Transverse colon (tissue), 4 donors: ENCODE data around the gene TMEM30B. TPM values are rescaled to one million over a fixed set of nuclear protein-coding genes. Genes with fewer than 3 reads are reported as not detected.

Experiments
- DNase-seq: peaks from one replicate; pipeline ENCODE4 v3.0.0-alpha.2; 2019
- H3K27ac ChIP-seq, 4 donors: fragments of 200-600 bp; sonication (generic); 2 replicates each; pipeline ENCODE4 v1.5.1; 2016 to 2018; ENCODE audit warnings: inconsistent platforms in 4 of 4
- H3K27me3 ChIP-seq: fragments of 200-600 bp; sonication (generic); 2 replicates; pipeline ENCODE4 v1.5.1; 2017; ENCODE audit warnings: inconsistent platforms
- H3K36me3 ChIP-seq, 4 donors: fragments of 200-600 bp; sonication (generic); 2 replicates each; pipeline ENCODE4 v1.5.1; 2017 to 2019; ENCODE audit warnings: inconsistent platforms in 4 of 4
- H3K4me1 ChIP-seq, 4 donors: fragments of 200-600 bp; sonication (generic); 2 replicates each; pipeline ENCODE4 v1.5.1; 2017 to 2020; ENCODE audit warnings: inconsistent platforms in 4 of 4
- H3K4me3 ChIP-seq, 4 donors: fragments of 200-600 bp; sonication (generic); 1 replicate in 1 of 4; 2 replicates in 3 of 4; pipeline versions ENCODE4 v1.5.1 to v1.6.1; 2017 to 2019; ENCODE audit warnings: inconsistent platforms in 4 of 4
- H3K9me3 ChIP-seq, 2 donors: fragments of 200-600 bp; sonication (generic); 2 replicates each; pipeline ENCODE4 v1.5.1; 2017 to 2019; ENCODE audit warnings: inconsistent platforms in 2 of 2
- EP300 ChIP-seq: sonication (generic); formaldehyde crosslinking; IDR thresholded peaks from one replicate; pipeline ENCODE4 v1.6.1; 2017; ENCODE audit warnings: antibody characterized with exemption, low read depth
- POLR2A ChIP-seq: fragments of 450-650 bp; IDR thresholded peaks from one replicate; pipeline ENCODE4 v1.6.1; 2016; ENCODE audit warnings: antibody characterized with exemption, mild to moderate bottlenecking, moderate library complexity
- POLR2AphosphoS5 ChIP-seq, 3 donors: sonication (generic); formaldehyde crosslinking; IDR thresholded peaks; one replicate each; pipeline ENCODE4 v1.6.1; 2016; ENCODE audit warnings: antibody characterized with exemption in 3 of 3
- WGBS, 2 donors: methylation state at CpG; one replicate each; pipeline ENCODE4 v1.1.5; 2018; ENCODE audit warnings: low coverage in 1 of 2; 5-methylcytosine and 5-hydroxymethylcytosine counted together
- in situ Hi-C, 4 donors: fragments of 200-750 bp; cut with MboI; loops; one replicate each; pipeline versions ENCODE4 v1.15.0 to v1.15.1; 2017; ENCODE audit warnings: low sequenced_read_pairs in 3 of 4, low pct_ligation_motif_present in 1 of 4, low pct_unique_long_range_greater_than_20kb in 1 of 4
- intact Hi-C: fragments of 100-400 bp; cut with DNase I; formaldehyde crosslinking; loops from one replicate; pipeline ENCODE4 v1.15.1; 2023; ENCODE audit warnings: low total_unique reads
- total RNA-seq, 4 donors: library from RNA; depleted of rRNA; stranded (reverse); fragments of >200 nt; gene quantifications; one replicate each; pipeline ENCODE4 v1.1.0, GENCODE V29; 2016
- TF ChIP-seq, protein P1 (sequence below), 5 experiments: fragments of 200-600 bp in 3 of 5; fragments of 450-650 bp in 2 of 5; sonication (generic) in 3 of 5; IDR thresholded peaks; 1 replicate in 2 of 5; 2 replicates in 3 of 5; pipeline ENCODE4 v1.5.1; 2016 to 2017; ENCODE audit warnings: antibody characterized with exemption in 5 of 5, inconsistent platforms in 3 of 5, mild to moderate bottlenecking in 2 of 5, moderate library complexity in 1 of 5

The TMEM30B gene
- total RNA-seq, 4 donors from 2014 or later = 50.4 to 141 (median 71.2) TPM

DNA sequence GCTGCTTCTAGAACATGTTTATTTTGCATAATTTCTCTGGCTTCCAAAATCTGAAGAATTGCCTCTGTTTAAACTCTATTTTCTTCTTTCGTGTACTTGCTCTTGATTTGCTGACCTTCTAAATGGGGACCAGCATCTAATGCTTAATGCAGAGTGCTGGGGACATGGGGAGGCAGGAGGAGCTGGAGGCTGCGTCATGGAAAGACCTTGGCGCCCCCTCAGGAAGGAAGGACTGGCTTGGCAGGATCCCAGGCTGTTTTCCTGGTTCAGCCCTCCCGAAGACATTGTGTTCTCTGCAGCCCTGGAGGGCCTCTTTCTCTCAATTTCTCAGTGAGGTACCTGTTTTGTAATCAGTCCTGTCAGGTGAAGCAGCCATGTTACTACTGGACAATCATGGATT, 45.7 kb upstream of the TMEM30B start:
- Histone ChIP-seq H3K27ac (peak overlapping the region; percentile 22 to 47 (median 36)), H3K36me3 (no peaks in the 10 kb centered on the region), H3K9me3 (no peaks in the 10 kb centered on the region), H3K4me3 (no peak overlapping the region), H3K27me3 (peaks cover 22% of the 10 kb centered on the region), H3K4me1 (peaks cover 0 to 8% (median 7%) of the 10 kb centered on the region in 4 donors)
- TF ChIP-seq EP300 (peak; percentile 46), POLR2AphosphoS5 (IDR thresholded peaks at IDR 0.05) (peak; percentile 15 to 43 (median 29)), POLR2A (no peak)
- WGBS, 2 donors = 38 to 67% methylated on average over 1 to 4 of the region's 4 CpGs
- peak; percentile 44 for DNase-seq
- in situ Hi-C loops (no loop called here), intact Hi-C loops (no loop called here)

DNA sequence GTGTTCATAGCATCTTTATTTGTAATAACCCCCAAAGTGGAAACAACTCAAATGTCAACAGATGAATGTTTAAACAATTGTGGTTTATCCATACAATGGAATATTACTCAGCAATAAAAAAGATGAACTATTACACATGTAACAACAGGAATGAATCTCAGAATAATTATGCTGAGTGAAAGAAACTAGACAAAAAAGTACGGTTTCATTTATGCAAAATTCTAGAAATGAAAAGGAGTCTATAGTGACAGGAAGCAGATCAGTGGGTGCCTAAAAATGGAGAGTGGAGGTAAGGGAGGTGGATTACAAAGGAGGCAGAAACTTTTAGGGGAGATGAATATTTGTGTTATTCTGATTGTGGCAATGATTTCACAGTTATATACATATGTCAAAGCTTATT, 45.0 kb upstream of the TMEM30B start:
- in situ Hi-C loops (no loop called here), intact Hi-C loops (no loop called here)

DNA sequence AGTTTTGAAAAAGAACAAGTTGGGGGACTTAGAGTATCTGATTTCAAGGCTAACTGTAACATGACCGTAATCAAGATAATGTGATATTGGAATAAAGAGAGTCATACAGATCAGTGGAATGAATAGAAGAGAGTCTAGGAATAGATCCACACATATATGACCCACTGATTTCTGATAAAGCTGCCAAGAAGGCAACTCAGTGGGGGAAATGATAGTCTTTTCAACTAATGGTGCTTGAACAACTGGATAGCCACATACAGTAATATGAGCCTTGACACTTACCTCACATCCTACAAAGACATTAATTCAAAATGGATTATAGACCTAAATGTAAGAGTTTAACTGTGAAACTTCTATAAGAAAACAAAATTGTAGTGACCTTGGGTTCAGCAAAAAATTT, 44.0 kb upstream of the TMEM30B start:
- H3K27ac ChIP-seq = peak overlapping the region in 1 of 4 donors; percentile 4
- intact Hi-C loops (no loop called here), in situ Hi-C loops (no loop called here)
- WGBS, 2 donors = 88 to 100% methylated on average over 1 of the region's 1 CpG
- no peak for TF ChIP-seq POLR2AphosphoS5 (IDR thresholded peaks at IDR 0.05)
- TF ChIP-seq EP300 = no peak
- TF ChIP-seq, protein P1, sequence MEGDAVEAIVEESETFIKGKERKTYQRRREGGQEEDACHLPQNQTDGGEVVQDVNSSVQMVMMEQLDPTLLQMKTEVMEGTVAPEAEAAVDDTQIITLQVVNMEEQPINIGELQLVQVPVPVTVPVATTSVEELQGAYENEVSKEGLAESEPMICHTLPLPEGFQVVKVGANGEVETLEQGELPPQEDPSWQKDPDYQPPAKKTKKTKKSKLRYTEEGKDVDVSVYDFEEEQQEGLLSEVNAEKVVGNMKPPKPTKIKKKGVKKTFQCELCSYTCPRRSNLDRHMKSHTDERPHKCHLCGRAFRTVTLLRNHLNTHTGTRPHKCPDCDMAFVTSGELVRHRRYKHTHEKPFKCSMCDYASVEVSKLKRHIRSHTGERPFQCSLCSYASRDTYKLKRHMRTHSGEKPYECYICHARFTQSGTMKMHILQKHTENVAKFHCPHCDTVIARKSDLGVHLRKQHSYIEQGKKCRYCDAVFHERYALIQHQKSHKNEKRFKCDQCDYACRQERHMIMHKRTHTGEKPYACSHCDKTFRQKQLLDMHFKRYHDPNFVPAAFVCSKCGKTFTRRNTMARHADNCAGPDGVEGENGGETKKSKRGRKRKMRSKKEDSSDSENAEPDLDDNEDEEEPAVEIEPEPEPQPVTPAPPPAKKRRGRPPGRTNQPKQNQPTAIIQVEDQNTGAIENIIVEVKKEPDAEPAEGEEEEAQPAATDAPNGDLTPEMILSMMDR (IDR thresholded peaks at IDR 0.05) = no peak
- no peak for TF ChIP-seq POLR2A
- DNase-seq = no peak
- H3K4me3 ChIP-seq = no peak overlapping the region
- peaks cover 3 to 19% (median 16%) of the 10 kb centered on the region in 4 donors for H3K4me1 ChIP-seq
- H3K27me3 ChIP-seq = peaks cover 34% of the 10 kb centered on the region
- H3K36me3 ChIP-seq = no peaks in the 10 kb centered on the region
- H3K9me3 ChIP-seq = no peaks in the 10 kb centered on the region

More for the DNA sequence above, 45.0 kb upstream of the TMEM30B start:
- TF ChIP-seq POLR2A (no peak), EP300 (no peak), POLR2AphosphoS5 (IDR thresholded peaks at IDR 0.05) (no peak)
- TF ChIP-seq, protein P1 (IDR thresholded peaks at IDR 0.05) = no peak
- Histone ChIP-seq H3K27ac (peak overlapping the region; percentile 22 to 47 (median 28)), H3K9me3 (no peaks in the 10 kb centered on the region), H3K4me1 (peaks cover 0 to 14% (median 13%) of the 10 kb centered on the region in 4 donors), H3K27me3 (peaks cover 28% of the 10 kb centered on the region), H3K36me3 (no peaks in the 10 kb centered on the region), H3K4me3 (no peak overlapping the region)
- no peak for DNase-seq
- 67 to 83% methylated on average over 1 of the region's 1 CpG for WGBS, 2 donors

DNA sequence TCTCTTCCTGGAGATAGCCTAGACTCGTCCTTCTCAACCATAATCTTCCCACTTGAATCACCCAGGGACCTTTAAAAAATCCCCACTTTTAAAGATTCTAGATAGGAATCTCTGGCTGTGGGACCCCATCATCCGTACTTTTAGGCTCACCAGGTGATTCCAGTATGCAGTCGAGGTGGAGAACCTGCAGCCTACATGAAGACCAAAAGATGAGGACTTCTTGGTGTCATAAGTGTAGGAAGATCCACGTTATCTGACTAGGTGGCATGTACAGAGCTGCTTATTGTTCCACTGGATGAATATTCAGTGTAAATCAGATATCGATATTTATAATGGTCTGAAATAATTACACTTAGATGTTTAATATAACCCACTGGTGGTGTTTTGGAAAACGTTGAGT, 42.8 kb upstream of the TMEM30B start:
- peaks cover 34% of the 10 kb centered on the region for H3K27me3 ChIP-seq
- peak overlapping the region; percentile 71 to 79 (median 75) for H3K27ac ChIP-seq
- in situ Hi-C loops = no loop called here
- DNase-seq = no peak
- peaks cover 3 to 19% (median 16%) of the 10 kb centered on the region in 4 donors for H3K4me1 ChIP-seq
- H3K4me3 ChIP-seq = peak overlapping the region in 2 of 4 donors; percentile 61 to 71
- intact Hi-C loops = no loop called here
- no peaks in the 10 kb centered on the region for H3K9me3 ChIP-seq
- H3K36me3 ChIP-seq = no peaks in the 10 kb centered on the region
- TF ChIP-seq POLR2AphosphoS5 (IDR thresholded peaks at IDR 0.05) = no peak
- no peak for TF ChIP-seq EP300
- TF ChIP-seq, protein P1 (IDR thresholded peaks at IDR 0.05) = no peak
- no peak for TF ChIP-seq POLR2A
- WGBS, 2 donors = 52 to 71% methylated on average over 3 to 6 of the region's 6 CpGs
